ENCODE results near the gene ARL13A. TPM values are rescaled to one million over a fixed set of nuclear protein-coding genes. Genes with fewer than 3 reads are reported as not detected.

Gene ARL13A
- total RNA-seq, result not detected
- long read RNA-seq, result 0 reads

- intact Hi-C loops (cut with DNase I, micrococcal nuclease), result no loop called here
- DNase-seq (no peak), ATAC-seq (no peak)
These were observed at the start of gene ARL13A for GRCh38 chrX:100969408-100969807. Gene ARL13A, plus strand, starts transcription at chrX:100969708. Its CDS starts 3,982 bp downstream, at chrX:100973690.

- intact Hi-C loops (cut with DNase I, micrococcal nuclease), result no loop called here
- no peak for ATAC-seq
These were observed 45.1 kb upstream of the ARL13A start for GRCh38 chrX:100924375-100924774.

GRCh38 chrX:100926453-100926852 is 43.1 kb upstream of the ARL13A start:
- no peak for DNase-seq
- intact Hi-C loops (cut with DNase I, micrococcal nuclease), result no loop called here
- ATAC-seq, result no peak

More at GRCh38 chrX:100924375-100924774, 45.1 kb upstream of the ARL13A start:
- DNase-seq, result no peak

DNA sequence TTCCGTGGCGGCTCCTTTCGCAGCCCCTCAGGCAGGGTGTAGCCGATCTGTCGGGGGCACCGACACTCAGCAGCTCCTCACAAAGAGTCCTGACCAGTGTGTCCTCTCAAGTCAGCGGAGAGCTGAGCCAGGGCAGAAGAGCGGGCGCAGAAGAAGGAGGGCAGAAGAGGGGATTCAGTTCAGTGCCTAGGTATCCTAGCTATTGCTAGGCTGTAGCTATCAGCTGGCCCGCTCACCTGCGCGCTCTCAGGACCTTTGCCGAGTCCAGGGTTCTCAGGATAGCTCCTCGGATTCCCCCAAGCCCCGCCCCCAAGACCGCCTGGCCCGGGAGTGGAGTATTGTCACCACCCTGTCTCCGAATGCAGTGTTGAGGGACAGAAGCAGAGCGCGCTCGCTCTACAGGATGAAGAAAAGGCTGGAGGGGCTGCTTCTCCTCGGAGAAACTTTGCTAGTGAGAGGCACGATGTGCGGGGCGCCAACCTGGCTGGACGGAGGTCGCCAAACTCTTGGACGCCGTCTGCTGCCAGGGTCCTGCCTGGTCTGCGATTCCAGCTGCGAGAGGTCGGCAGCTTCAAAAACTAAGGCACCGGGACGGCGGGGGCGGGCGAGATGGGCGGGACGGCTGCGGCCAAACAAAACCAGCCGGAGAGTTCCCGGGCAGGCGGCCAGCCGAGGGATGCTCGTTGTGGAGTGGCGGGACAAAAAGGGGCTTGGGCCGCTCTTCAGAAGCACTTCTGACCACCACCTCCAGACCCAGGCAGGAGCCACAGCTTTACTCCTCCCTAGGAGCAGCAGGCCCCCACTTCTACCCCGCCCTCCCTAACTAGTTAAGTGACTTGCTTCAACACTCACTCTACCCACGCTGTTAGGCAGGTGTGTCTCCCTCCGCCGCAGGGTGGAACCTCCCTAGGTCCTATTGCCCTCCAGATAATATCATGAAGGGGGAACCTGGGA is 40.6 kb upstream of the ARL13A start, which contains the start of gene XKRX:
TSS of gene XKRX (minus strand) at position 258 of the 954 bp plus-strand sequence. CDS start 613 bp downstream, outside the sequence.
- peak; percentile 73 to 76 for DNase-seq
- peak; percentile 89 for ATAC-seq
- intact Hi-C loops (cut with DNase I, micrococcal nuclease), result no loop called here

GRCh38 chrX:100931218-100931924 is 38.1 kb upstream of the ARL13A start:
- intact Hi-C loops (cut with DNase I, micrococcal nuclease), result no loop called here
- ATAC-seq, result no peak
- no peak for DNase-seq

GRCh38 chrX:100931925-100932285 is 37.6 kb upstream of the ARL13A start:
- ATAC-seq, result no peak
- intact Hi-C loops (cut with DNase I, micrococcal nuclease), result no loop called here

DNA sequence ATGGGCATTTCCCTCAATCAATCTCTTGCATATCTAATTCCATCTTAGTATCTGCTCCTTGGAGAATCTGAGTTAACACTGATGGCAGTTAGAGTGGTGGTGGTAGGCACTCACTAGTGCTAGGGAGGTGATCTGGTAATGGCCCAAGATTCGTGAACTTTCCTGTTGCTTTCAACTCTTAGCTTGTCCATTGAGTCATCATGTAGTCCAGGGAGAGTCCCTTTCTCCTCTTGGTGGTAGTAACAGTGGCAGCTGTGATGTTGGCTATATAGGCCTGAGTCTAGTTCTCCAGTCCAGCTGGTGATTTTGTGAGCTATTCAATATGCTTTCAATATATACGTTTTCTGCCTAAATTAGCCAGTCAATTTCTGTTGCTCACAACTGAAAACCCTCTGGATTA is 33.7 kb upstream of the ARL13A start:
- intact Hi-C loops (cut with DNase I, micrococcal nuclease), result no loop called here
- no peak for DNase-seq

More at GRCh38 chrX:100931925-100932285, 37.6 kb upstream of the ARL13A start:
- no peak for DNase-seq

GRCh38 chrX:100939333-100939732 is 30.2 kb upstream of the ARL13A start:
- DNase-seq, result no peak
- intact Hi-C loops (cut with DNase I, micrococcal nuclease), result no loop called here
- ATAC-seq, result peak; percentile 26

More for the DNA sequence above, 33.7 kb upstream of the ARL13A start:
- no peak for ATAC-seq

DNA sequence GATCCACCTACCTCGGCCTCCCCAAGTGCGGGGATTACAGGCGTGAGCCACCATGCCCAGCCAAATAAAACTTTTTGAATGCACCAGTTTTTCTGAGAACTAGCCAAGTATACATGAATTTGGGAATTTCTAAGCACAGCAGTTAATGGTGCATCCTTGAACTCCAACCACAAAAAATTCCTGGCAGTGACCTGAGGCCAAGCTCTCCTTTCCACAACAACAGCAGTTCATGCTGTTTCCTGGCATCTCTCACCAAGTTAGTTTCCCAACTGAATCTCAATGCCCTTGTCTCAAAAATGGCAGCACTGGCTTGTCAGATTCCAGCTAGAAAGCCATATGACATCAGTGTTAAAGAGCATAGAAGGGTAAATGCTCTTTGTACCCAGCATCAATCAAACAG is 24.9 kb upstream of the ARL13A start:
- DNase-seq, result no peak
- ATAC-seq, result no peak
- intact Hi-C loops (cut with DNase I, micrococcal nuclease), result no loop called here

GRCh38 chrX:100946299-100946927 is 23.1 kb upstream of the ARL13A start:
- intact Hi-C loops (cut with DNase I, micrococcal nuclease), result no loop called here
- DNase-seq (no peak), ATAC-seq (no peak)

GRCh38 chrX:100948557-100948956 is 21.0 kb upstream of the ARL13A start:
- ATAC-seq (no peak), DNase-seq (no peak)
- intact Hi-C loops (cut with DNase I, micrococcal nuclease), result no loop called here

DNA sequence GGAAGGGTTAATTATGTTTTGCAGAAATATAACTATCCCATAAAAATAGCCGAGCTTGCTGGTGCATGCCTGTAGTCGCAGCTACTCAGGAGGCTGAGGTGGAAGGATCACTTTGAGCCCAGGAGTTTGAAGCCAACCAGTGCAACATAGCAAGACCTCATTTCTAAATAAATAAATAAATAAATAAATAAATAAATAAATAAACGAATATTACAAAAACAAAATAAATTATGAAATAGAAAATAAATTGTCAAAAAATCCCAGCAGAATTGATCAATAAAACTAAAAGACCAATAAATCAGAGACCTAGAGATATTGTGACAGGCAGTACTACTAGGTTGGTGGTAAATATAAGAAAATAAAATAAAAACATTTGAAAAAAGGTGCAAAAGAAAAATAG is 6.7 kb upstream of the ARL13A start:
- no peak for DNase-seq
- ATAC-seq, result no peak
- intact Hi-C loops (cut with DNase I, micrococcal nuclease), result no loop called here

DNA sequence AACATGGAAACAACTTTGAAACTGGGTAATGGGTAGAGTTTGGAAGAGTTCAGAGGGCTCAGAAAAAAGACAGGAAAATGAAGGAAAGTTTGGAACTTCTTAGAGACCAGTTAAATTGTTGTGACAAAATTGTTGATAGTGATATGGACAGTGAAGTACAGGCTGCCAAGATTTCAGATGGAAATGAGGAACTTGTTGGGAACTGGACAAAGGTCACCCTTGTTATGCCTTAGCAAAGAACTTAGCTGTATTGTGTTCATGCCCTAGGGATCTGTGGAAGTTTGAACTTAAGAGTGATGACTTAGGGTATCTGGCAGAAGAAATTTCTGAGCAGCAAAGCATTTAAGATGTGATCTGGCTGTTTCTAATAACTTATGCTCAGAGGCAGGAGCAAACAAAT is 5.1 kb upstream of the ARL13A start:
- peak; percentile 77 for ATAC-seq
- intact Hi-C loops (cut with DNase I, micrococcal nuclease), result no loop called here

DNA sequence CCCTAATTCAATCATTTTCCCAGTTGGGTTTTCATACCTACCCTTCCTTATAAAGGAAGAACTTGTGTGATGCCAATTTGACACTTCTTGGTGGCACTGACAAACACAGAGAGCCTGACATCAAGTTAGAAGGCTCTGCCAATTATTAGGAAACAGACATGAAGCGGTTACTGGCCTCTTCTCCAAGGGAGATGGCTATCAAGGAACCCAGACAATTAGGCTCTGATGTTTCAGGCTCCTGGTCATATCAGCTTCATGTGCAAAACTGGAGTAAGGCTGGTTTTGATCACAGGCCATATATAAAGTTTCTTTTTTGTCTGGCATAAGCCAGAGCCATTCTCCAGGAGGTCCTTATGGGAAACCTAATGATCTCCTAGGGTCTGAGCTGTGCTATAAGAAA is 428 bp downstream of the ARL13A start:
- intact Hi-C loops (cut with DNase I, micrococcal nuclease), result no loop called here
- DNase-seq, result no peak

More for the DNA sequence above, 5.1 kb upstream of the ARL13A start:
- no peak for DNase-seq

GRCh38 chrX:100973411-100973810 is 3.9 kb downstream of the ARL13A start:
- intact Hi-C loops (cut with DNase I, micrococcal nuclease), result no loop called here
- ATAC-seq (no peak), DNase-seq (no peak)

More for the DNA sequence above, 428 bp downstream of the ARL13A start:
- ATAC-seq, result no peak

GRCh38 chrX:100975212-100975611 is 5.7 kb downstream of the ARL13A start:
- no peak for ATAC-seq
- no peak for DNase-seq
- intact Hi-C loops (cut with DNase I, micrococcal nuclease), result no loop called here

- intact Hi-C loops (cut with DNase I, micrococcal nuclease), result no loop called here
- DNase-seq (no peak), ATAC-seq (no peak)
These were observed 6.7 kb downstream of the ARL13A start for GRCh38 chrX:100976211-100976610.

DNA sequence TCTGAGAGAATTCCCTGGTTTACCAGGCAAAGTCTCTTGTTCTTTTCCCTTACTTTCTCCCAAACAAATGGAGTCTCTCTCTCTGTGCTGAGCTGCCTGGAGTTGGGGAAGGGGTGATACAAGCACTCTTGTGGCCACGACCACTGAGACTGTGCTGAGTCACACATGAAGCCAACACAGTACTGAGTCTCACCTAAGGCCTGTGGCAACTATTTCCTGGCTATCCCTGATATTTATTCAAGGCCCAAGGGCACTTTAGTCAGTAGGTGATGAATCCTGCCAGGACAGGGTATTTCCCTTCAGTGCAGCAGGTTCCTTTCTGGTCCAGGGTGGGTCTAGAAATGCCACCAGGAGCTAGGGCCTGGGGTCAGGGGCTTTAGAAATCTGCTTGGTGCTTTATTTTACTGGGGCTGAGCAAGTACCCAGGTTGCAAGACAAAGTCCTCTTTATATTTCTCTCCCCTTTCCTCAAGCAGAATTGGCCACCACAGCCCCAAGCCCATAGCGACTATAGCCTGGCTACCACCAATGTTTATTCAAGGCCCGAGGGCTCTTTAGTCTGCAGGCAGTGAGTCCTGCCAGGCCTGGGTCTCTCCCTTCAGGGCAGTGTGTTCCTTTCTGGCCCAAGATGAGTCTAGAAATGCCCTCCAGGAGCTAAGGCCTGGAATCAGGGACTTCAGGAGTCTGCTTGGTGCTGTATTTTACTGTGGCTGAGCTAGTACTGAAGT is 10.5 kb downstream of the ARL13A start:
- intact Hi-C loops (cut with DNase I, micrococcal nuclease), result no loop called here
- DNase-seq (no peak), ATAC-seq (no peak)
